ENCODE data around the gene DLG4. TPM values are rescaled to one million over a fixed set of nuclear protein-coding genes. Genes with fewer than 3 reads are reported as not detected.

Gene DLG4
- total and polyA plus RNA-seq, 2 donors (not counting 3 experiments of a cell fraction or from before 2014, with no cell fraction given): 14.9 to 34.6 TPM

DNA sequence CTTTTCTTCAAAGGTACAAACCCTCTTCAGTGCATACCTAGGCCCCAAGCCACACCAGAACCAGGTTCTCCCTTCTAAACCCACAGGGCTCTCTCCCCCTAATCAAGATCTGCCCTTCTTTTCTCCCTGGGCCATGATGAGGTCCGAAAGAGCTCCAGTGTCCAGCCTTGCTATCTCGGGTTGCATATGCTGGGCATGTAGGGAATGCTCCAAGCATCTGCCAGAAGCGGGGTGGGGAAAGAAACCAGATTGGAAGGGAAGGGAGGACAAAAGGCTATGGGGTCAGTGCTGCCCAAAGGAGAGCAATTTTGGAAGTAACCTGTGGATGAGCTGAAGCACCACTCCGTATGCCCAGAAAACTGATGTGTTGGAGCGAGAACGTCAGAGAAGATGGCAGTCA, 29.6 kb upstream of the DLG4 start:
- POLR2A ChIA-PET: no interaction called here
- H3K9me1 ChIP-seq (replicated peaks; ENCODE audit: control insufficient read depth, extremely low read depth, insufficient read depth, low read length): no peaks in the 10 kb centered on the region
- FAIRE-seq (no peak), DNase-seq (ENCODE audit: low read depth, low spot score) (no peak)
- H3K27ac ChIP-seq (ENCODE audit: insufficient read depth, low read depth, low read length): no peak overlapping the region
- dilution Hi-C loops (cut with MboI; ENCODE audit: extremely low pct_ligation_motif_present, low sequenced_read_pairs): no loop called here
- H3K9me3 ChIP-seq (replicated peaks; ENCODE audit: control insufficient read depth, insufficient read depth, low read length): no peaks in the 10 kb centered on the region
- no peak overlapping the region for H3K9ac ChIP-seq (replicated peaks; ENCODE audit: extremely low read depth, insufficient read depth, low read length)
- CTCF ChIA-PET: interaction anchor here (0.7 kb wide), 1 partner anchor 204 kb away, joined by 4 read pairs; no protein-coding TSS in a partner anchor
- H3K79me2 ChIP-seq (ENCODE audit: control insufficient read depth, insufficient read depth, low read length): peaks cover 65% of the 10 kb centered on the region
- intact Hi-C loops (cut with micrococcal nuclease): no loop called here
- no peak overlapping the region for H2AFZ ChIP-seq (ENCODE audit: low read depth, low read length)
- no peak for TF ChIP-seq POLR2AphosphoS5 (IDR thresholded peaks at IDR 0.05; ENCODE audit: insufficient read depth, low read depth, low read length)
- H4K20me1 ChIP-seq (replicated peaks; ENCODE audit: control insufficient read depth, extremely low read depth, insufficient read depth, low read length): no peaks in the 10 kb centered on the region
- no peaks in the 10 kb centered on the region for H3K27me3 ChIP-seq (ENCODE audit: control insufficient read depth in 2 of 2, insufficient read depth in 2 of 2, low read length in 2 of 2)
- no peak overlapping the region for H3K4me3 ChIP-seq (replicated peaks in 1 of 3; ENCODE audit: insufficient read depth in 1 of 3, low read depth in 1 of 3, low read length in 3 of 3)
- BruUV-seq (replicated peaks): no TSS peak
- H3K4me2 ChIP-seq (ENCODE audit: insufficient read depth, low read length): no peak overlapping the region
- H3K36me3 ChIP-seq (ENCODE audit: control insufficient read depth in 2 of 2, extremely low read depth in 1 of 2, insufficient read depth in 2 of 2, low read length in 2 of 2): peaks cover 2 to 15% of the 10 kb centered on the region in 2 experiments
- peaks cover 23% of the 10 kb centered on the region for H3K4me1 ChIP-seq (ENCODE audit: control insufficient read depth, extremely low read depth, insufficient read depth, low read length)

DNA sequence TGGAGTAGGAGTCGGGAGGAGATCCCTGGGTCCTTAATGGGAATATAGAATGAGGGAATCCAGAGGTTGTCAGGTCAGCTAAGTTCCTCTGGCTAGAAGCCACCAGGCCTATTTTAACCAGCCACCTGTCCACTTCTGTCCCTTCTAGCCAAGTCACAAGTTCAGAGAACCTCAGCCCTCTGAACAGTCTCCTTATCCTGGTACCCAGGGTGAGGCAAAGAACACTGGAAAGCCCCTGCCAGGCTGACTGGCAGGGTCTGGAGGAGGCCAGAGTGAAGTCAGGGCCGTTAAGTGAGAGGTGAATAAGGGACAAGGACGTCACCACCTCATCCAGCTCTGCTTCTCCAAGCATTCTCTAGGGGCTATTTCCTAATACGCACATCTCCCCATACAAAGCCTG, 29.2 kb upstream of the DLG4 start:
- CTCF ChIA-PET: no interaction called here
- no peak overlapping the region for H3K27ac ChIP-seq (ENCODE audit: insufficient read depth, low read depth, low read length)

More for the DNA sequence above, 29.2 kb upstream of the DLG4 start:
- no peaks in the 10 kb centered on the region for H3K9me3 ChIP-seq (replicated peaks; ENCODE audit: control insufficient read depth, insufficient read depth, low read length)
- H3K79me2 ChIP-seq (ENCODE audit: control insufficient read depth, insufficient read depth, low read length): peaks cover 62% of the 10 kb centered on the region
- TF ChIP-seq MYC (IDR thresholded peaks at IDR 0.05; ENCODE audit: low read depth, low read length): no peak
- TF ChIP-seq EZH2 (IDR thresholded peaks at IDR 0.05; ENCODE audit: borderline replicate concordance, low read depth, low read length, severe bottlenecking): no peak
- TF ChIP-seq MAX (IDR thresholded peaks at IDR 0.05; ENCODE audit: insufficient read depth, insufficient read length): no peak
- H3K4me1 ChIP-seq (ENCODE audit: control insufficient read depth, extremely low read depth, insufficient read depth, low read length): peaks cover 23% of the 10 kb centered on the region
- no peaks in the 10 kb centered on the region for H3K9me1 ChIP-seq (replicated peaks; ENCODE audit: control insufficient read depth, extremely low read depth, insufficient read depth, low read length)
- H3K27me3 ChIP-seq (ENCODE audit: control insufficient read depth in 2 of 2, insufficient read depth in 2 of 2, low read length in 2 of 2): no peaks in the 10 kb centered on the region
- H3K4me3 ChIP-seq (replicated peaks in 1 of 3; ENCODE audit: insufficient read depth in 1 of 3, low read depth in 1 of 3, low read length in 3 of 3): no peak overlapping the region
- no peak overlapping the region for H2AFZ ChIP-seq (ENCODE audit: low read depth, low read length)
- peaks cover 4 to 16% of the 10 kb centered on the region in 2 experiments for H3K36me3 ChIP-seq (ENCODE audit: control insufficient read depth in 2 of 2, extremely low read depth in 1 of 2, insufficient read depth in 2 of 2, low read length in 2 of 2)
- intact Hi-C loops (cut with micrococcal nuclease): no loop called here
- no TSS peak for BruUV-seq (replicated peaks)
- no peak overlapping the region for H3K9ac ChIP-seq (replicated peaks; ENCODE audit: extremely low read depth, insufficient read depth, low read length)
- H3K4me2 ChIP-seq (ENCODE audit: insufficient read depth, low read length): no peak overlapping the region
- FAIRE-seq: no peak
- dilution Hi-C loops (cut with MboI; ENCODE audit: extremely low pct_ligation_motif_present, low sequenced_read_pairs): no loop called here
- no peaks in the 10 kb centered on the region for H4K20me1 ChIP-seq (replicated peaks; ENCODE audit: control insufficient read depth, extremely low read depth, insufficient read depth, low read length)
- POLR2A ChIA-PET: no interaction called here
- DNase-seq (ENCODE audit: low read depth, low spot score): no peak

Measured in endothelial cell of umbilical vein (primary cell).